ENCODE measurements around the gene SHISA6.
"Not testable (repeated sequence)": the region's sequence is repeated elsewhere in the genome, so short reads cannot be mapped to it uniquely, and the experiment has no call there.

DNA sequence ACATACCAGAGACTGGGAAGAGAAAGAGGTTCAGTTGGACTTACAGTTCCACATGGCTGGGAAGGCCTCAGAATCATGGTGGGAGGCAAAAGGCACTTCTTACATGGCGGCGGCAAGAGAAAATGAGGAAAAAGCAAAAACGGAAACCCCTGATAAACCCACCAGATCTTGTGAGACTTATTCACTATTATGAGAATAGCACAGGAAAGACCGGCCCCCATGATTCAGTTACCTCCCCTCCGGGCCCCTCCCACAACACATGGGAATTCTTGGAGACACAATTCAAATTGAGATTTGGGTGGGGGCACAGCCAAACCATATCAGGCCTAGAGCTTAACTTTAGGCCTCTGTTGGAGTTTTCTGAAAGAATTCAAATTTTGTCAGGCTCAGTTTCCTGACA is 60.9 kb downstream of the SHISA6 start:
- TF ChIP-seq, protein P1, sequence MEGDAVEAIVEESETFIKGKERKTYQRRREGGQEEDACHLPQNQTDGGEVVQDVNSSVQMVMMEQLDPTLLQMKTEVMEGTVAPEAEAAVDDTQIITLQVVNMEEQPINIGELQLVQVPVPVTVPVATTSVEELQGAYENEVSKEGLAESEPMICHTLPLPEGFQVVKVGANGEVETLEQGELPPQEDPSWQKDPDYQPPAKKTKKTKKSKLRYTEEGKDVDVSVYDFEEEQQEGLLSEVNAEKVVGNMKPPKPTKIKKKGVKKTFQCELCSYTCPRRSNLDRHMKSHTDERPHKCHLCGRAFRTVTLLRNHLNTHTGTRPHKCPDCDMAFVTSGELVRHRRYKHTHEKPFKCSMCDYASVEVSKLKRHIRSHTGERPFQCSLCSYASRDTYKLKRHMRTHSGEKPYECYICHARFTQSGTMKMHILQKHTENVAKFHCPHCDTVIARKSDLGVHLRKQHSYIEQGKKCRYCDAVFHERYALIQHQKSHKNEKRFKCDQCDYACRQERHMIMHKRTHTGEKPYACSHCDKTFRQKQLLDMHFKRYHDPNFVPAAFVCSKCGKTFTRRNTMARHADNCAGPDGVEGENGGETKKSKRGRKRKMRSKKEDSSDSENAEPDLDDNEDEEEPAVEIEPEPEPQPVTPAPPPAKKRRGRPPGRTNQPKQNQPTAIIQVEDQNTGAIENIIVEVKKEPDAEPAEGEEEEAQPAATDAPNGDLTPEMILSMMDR (conservative IDR thresholded peaks at IDR 0.05 in 1 of 2, IDR thresholded peaks at IDR 0.05 in 1 of 2; ENCODE audit: low read depth in 1 of 2, low read length in 2 of 2), result not testable (repeated sequence)
- TF ChIP-seq EZH2 (IDR thresholded peaks at IDR 0.05; ENCODE audit: low read length, missing control alignments), result not testable (repeated sequence)

Data from fibroblast of lung (primary cell).